Measurements from ENCODE around the gene TENM3. TPM values are rescaled to one million over a fixed set of nuclear protein-coding genes. Genes with fewer than 3 reads are reported as not detected.

Gene TENM3
- total RNA-seq (2022; extraction: Qiagen RNA extraction; ENCODE audit: low read depth): 1.0 to 1.6 TPM (median 1.3 TPM) in 5 replicates

GRCh38 chr4:182243204-182243603 lies at the start of gene TENM3:
TSS of gene TENM3 (plus strand) at chr4:182243402. CDS start at chr4:182324021, 80,619 bp downstream.

